PFSK-1 (cell line): ENCODE data around the gene DDX47.

Experiments
- FOXP2 ChIP-seq: optimal IDR thresholded peaks from 2 replicates; pipeline ENCODE3; 2011; ENCODE audit warnings: borderline replicate concordance, control low read depth, inconsistent platforms; ENCODE audit not compliant: insufficient read depth; ENCODE audit errors: extremely low read length, extremely low read depth
- POLR2AphosphoS5 ChIP-seq: IDR thresholded peaks from 2 replicates; pipeline ENCODE4 v1.6.1; 2012; ENCODE audit warnings: low read depth, mild to moderate bottlenecking, control low read depth, low read length, moderate library complexity
- SIN3A ChIP-seq: IDR thresholded peaks from 2 replicates; pipeline ENCODE4 v1.6.1; 2012; ENCODE audit warnings: mild to moderate bottlenecking, low read length, moderate library complexity, borderline replicate concordance; ENCODE audit not compliant: insufficient read depth
- TAF1 ChIP-seq: IDR thresholded peaks from 2 replicates; pipeline ENCODE4 v1.6.1; 2012; ENCODE audit warnings: low read length, control low read depth, borderline replicate concordance; ENCODE audit not compliant: insufficient read depth
- TF ChIP-seq, protein P1 (sequence below), 2 experiments: IDR thresholded peaks; 2 replicates each; pipeline versions ENCODE4 v1.6.1 to v1.8.0; 2011 to 2012; ENCODE audit warnings: low read depth in 2 of 2, low read length in 2 of 2, control low read depth in 1 of 2, inconsistent platforms in 1 of 2, mild to moderate bottlenecking in 1 of 2, moderate library complexity in 1 of 2; ENCODE audit not compliant: insufficient read depth in 1 of 2

The DDX47 gene

DNA sequence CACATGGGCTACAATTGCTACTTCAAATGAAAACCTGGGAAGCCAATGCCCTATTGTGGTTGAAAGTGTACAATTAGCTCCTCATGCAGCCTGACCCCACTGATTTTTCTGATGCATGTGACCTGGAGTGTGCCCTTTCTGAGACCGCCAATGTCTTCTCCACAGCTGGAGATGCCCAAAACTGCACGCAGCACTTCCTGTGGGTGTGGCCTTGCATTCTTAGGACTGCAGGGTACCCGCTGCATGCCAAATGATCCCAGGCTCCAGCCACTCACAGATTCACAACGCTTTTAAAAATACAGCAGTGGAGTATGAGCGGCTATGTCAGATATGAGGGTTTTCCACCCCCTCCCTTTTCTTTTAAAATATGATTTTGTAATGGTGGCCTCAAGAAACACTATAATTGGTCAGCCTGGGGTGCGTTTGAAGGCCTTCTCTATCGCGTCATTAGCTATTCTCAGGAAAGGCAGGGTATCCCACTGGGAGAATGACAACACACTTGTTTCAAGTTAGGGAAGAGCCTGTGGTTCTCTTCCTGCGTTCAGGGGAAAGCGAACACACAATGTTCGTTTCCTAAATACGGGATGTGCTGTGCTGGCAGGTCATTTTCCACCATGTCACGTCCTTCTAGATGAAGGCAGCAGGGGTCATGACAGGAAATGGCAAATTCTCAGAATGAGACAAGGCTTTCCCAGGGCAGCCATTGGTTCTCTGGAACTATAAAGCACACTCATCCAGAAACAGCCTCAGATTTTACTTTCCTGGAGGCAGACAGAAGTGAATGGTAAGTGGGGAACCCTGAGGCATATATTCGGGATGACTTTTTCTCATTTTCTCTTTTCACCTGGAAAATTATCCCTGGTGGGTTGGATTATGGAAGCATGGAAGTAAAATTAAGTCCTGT lies 28.0 kb upstream of the DDX47 start, which contains the start of gene APOLD1:
Gene APOLD1, plus strand, starts transcription at position 749 of the 904 bp plus-strand sequence. Its CDS starts 33 bp downstream, at position 782.
- TF ChIP-seq TAF1 (peak; percentile 87; the same call in 1 of the 2 replicates), FOXP2 (peak; percentile 25), POLR2AphosphoS5 (peak; percentile 93), SIN3A (peak; percentile 45; the same call in 1 of the 2 replicates)
- TF ChIP-seq, protein P1, sequence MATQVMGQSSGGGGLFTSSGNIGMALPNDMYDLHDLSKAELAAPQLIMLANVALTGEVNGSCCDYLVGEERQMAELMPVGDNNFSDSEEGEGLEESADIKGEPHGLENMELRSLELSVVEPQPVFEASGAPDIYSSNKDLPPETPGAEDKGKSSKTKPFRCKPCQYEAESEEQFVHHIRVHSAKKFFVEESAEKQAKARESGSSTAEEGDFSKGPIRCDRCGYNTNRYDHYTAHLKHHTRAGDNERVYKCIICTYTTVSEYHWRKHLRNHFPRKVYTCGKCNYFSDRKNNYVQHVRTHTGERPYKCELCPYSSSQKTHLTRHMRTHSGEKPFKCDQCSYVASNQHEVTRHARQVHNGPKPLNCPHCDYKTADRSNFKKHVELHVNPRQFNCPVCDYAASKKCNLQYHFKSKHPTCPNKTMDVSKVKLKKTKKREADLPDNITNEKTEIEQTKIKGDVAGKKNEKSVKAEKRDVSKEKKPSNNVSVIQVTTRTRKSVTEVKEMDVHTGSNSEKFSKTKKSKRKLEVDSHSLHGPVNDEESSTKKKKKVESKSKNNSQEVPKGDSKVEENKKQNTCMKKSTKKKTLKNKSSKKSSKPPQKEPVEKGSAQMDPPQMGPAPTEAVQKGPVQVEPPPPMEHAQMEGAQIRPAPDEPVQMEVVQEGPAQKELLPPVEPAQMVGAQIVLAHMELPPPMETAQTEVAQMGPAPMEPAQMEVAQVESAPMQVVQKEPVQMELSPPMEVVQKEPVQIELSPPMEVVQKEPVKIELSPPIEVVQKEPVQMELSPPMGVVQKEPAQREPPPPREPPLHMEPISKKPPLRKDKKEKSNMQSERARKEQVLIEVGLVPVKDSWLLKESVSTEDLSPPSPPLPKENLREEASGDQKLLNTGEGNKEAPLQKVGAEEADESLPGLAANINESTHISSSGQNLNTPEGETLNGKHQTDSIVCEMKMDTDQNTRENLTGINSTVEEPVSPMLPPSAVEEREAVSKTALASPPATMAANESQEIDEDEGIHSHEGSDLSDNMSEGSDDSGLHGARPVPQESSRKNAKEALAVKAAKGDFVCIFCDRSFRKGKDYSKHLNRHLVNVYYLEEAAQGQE (IDR thresholded peaks at IDR 0.05; ENCODE audit: insufficient read depth in 1 of 2, low read depth in 2 of 2, low read length in 2 of 2), result no peak

DNA sequence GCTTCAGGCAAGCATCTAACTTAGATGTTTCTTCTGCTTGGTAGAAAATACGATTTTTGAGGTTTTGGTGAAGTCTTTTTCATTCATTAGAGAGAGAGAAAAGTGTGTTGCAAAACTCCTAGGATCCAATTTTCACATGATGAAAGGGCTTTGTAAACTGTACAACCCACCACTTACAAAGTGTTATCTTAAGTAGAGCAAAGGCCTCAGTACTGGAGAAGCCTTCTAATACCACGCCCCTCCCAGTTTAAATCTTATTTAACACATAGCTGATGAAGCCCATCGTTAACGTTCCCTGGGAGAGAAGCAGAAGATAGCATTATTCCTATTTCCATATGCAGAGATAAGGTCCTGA lies 26.8 kb upstream of the DDX47 start:
- TF ChIP-seq SIN3A (no peak), TAF1 (no peak), POLR2AphosphoS5 (no peak), FOXP2 (no peak)
- TF ChIP-seq, protein P1 (IDR thresholded peaks at IDR 0.05; ENCODE audit: insufficient read depth in 1 of 2, low read depth in 2 of 2, low read length in 2 of 2), result no peak

GRCh38 chr12:12786706-12787601 lies 26.2 kb upstream of the DDX47 start:
- TF ChIP-seq SIN3A (no peak), FOXP2 (peak; percentile 55), TAF1 (no peak), POLR2AphosphoS5 (peak; percentile 84)
- TF ChIP-seq, protein P1 (IDR thresholded peaks at IDR 0.05; ENCODE audit: insufficient read depth in 1 of 2, low read depth in 2 of 2, low read length in 2 of 2), result peak in 1 of 2 experiments; percentile 30; a peak in 1 of 4 replicates

DNA sequence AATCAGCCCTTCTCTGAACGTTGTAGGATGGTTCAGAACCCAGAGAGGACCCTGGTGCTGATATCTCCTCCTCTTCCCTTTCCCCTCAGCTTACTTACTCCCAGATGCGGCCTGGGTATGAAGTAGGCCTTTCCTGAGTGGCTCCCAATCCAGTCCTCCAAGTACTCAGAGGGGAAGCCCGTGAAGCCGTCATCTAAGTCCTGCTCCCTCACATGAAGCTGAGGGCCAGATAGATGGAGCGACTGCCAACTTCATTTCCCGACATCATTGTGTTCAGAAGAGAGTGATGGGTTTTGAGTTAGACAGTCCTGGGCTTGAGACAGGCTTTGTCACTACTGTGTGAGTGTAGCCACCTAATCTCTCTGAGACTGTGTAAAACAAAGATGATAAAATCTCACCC lies 25.0 kb upstream of the DDX47 start:
- no peak for TF ChIP-seq FOXP2
- TF ChIP-seq SIN3A, result no peak
- TF ChIP-seq TAF1, result no peak
- TF ChIP-seq, protein P1 (IDR thresholded peaks at IDR 0.05; ENCODE audit: insufficient read depth in 1 of 2, low read depth in 2 of 2, low read length in 2 of 2), result no peak
- no peak for TF ChIP-seq POLR2AphosphoS5
